Testis (tissue), 3 donors: ENCODE results near the gene MAP1LC3B. TPM values are rescaled to one million over a fixed set of nuclear protein-coding genes. Genes with fewer than 3 reads are reported as not detected.

Experiments used
- DNase-seq: peaks from one replicate; pipeline ENCODE4 v3.0.0-alpha.2; 2019
- H3K27ac ChIP-seq, 2 donors: fragments of 200-600 bp; sonication (generic); one replicate each; pipeline ENCODE4 v1.5.1; 2019
- H3K27me3 ChIP-seq: fragments of 200-600 bp; sonication (generic); one replicate; pipeline ENCODE4 v1.5.1; 2019
- H3K36me3 ChIP-seq: fragments of 200-600 bp; sonication (generic); one replicate; pipeline ENCODE4 v1.5.1; 2017; ENCODE audit warnings: low read depth; ENCODE audit errors: missing control alignments
- H3K4me1 ChIP-seq: fragments of 200-600 bp; sonication (generic); one replicate; pipeline ENCODE4 v1.5.1; 2019
- H3K4me3 ChIP-seq, 2 donors: fragments of 200-600 bp; sonication (generic); one replicate each; pipeline ENCODE4 v1.5.1; 2017 to 2019
- H3K9me3 ChIP-seq: fragments of 200-600 bp; sonication (generic); one replicate; pipeline ENCODE4 v1.5.1; 2017
- POLR2A ChIP-seq: fragments of 450-650 bp; IDR thresholded peaks from one replicate; pipeline ENCODE4 v1.6.1; 2017; ENCODE audit warnings: antibody characterized with exemption, mild to moderate bottlenecking, moderate library complexity
- WGBS, 2 donors: methylation state at CpG; one replicate each; pipeline ENCODE4 v1.1.5; 2018; 5-methylcytosine and 5-hydroxymethylcytosine counted together
- intact Hi-C: fragments of 100-400 bp; cut with DNase I; formaldehyde crosslinking; loops from one replicate; pipeline ENCODE4 v1.15.1; 2023; ENCODE audit warnings: low total_unique reads
- polyA plus RNA-seq: library from polyadenylated mRNA; stranded (reverse); fragments of 350-450 nt; fragmentation: Illumina TruSeq; extraction: RNeasy Lipid Tissue Mini Kit (QIAGEN cat#74804); gene quantifications from one replicate; pipeline ENCODE4 v1.2.3, GENCODE V29; 2014; ENCODE audit warnings: low read depth, low replicate concordance; ENCODE audit not compliant: insufficient read depth
- total RNA-seq, 2 donors: library from RNA; depleted of rRNA; stranded (reverse); fragments of >200 nt; gene quantifications; one replicate each; pipeline ENCODE4 v1.2.3, GENCODE V29; 2016
- TF ChIP-seq, protein P1 (sequence below), 3 experiments: fragments of 450-650 bp in 2 of 3; fragments of 200-600 bp in 1 of 3; sonication (generic) in 1 of 3; IDR thresholded peaks; one replicate each; pipeline ENCODE4 v1.5.1; 2016 to 2019; ENCODE audit warnings: antibody characterized with exemption in 3 of 3, mild to moderate bottlenecking in 2 of 3, moderate library complexity in 1 of 3

MAP1LC3B gene
- total and polyA plus RNA-seq, 3 donors from 2014 or later = 69.1 to 114 (median 73.1) TPM

DNA sequence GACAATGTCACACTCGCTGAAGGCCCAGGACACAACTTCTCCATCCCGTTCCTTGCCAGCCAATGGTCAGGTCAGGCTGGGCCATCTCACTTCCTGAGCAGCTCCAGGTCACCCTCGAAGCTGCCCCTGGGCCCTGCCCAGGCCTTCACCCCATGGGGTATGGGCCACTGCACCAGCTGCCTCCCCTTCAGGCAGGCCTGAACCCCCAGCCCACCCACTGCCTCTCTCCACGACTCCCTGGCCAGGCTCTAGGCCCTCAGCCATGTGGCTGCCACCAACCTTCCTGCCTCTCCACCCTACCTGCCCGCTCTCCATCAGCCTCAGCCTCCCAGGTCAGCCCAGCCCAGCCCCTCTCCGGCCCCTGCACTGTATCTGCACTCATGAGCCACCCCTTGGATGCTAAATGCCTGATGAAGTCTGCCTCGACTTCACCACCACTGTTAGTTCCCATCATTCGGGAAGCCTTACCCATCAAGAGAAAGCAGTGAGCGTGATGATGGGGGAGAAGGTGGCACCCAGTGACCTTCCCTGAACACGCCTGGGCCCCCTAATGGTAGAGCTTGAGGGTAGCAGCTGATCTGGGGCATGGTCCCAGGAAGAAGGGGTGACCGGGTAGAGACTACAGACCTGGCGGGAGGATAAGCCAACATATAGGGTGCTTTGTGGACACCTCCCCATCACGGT, 44.1 kb upstream of the MAP1LC3B start:
- intact Hi-C loops = no loop called here
- 88 to 94% methylated on average over 13 of the region's 13 CpGs for WGBS, 2 donors

DNA sequence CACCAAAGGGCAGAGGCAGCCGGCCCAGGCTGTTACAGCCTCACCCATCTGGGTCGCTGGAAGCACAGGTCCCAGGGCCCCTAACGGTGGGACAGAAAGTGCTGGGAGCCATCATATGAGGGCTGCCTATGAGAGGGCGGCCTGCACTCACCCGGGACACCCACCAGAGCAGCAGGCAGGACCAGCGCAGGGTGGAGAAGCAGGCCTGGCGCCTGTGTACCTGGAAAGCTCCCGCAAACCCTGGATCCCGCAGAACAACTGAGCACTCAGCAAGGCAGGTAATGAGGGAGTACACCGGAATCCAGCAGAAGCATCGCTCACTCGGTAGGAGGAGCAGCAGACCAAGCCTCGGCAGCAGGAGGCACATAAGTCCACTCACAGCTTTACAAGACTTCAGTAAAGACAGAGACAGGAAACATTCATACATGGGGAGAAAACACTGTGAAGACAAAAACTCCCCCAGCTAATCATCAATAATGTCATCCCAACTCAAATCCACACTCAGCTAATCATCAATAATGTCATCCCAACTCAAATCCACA, 43.4 kb upstream of the MAP1LC3B start:
- no peak for DNase-seq
- WGBS, 2 donors = 94% methylated on average over 10 to 13 of the region's 13 CpGs
- Histone ChIP-seq H3K27me3 (no peaks in the 10 kb centered on the region), H3K27ac (no peak overlapping the region), H3K4me1 (no peaks in the 10 kb centered on the region), H3K9me3 (no peaks in the 10 kb centered on the region), H3K4me3 (no peak overlapping the region), H3K36me3 (no peaks in the 10 kb centered on the region)
- no peak for TF ChIP-seq POLR2A
- TF ChIP-seq, protein P1, sequence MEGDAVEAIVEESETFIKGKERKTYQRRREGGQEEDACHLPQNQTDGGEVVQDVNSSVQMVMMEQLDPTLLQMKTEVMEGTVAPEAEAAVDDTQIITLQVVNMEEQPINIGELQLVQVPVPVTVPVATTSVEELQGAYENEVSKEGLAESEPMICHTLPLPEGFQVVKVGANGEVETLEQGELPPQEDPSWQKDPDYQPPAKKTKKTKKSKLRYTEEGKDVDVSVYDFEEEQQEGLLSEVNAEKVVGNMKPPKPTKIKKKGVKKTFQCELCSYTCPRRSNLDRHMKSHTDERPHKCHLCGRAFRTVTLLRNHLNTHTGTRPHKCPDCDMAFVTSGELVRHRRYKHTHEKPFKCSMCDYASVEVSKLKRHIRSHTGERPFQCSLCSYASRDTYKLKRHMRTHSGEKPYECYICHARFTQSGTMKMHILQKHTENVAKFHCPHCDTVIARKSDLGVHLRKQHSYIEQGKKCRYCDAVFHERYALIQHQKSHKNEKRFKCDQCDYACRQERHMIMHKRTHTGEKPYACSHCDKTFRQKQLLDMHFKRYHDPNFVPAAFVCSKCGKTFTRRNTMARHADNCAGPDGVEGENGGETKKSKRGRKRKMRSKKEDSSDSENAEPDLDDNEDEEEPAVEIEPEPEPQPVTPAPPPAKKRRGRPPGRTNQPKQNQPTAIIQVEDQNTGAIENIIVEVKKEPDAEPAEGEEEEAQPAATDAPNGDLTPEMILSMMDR (IDR thresholded peaks at IDR 0.05) = no peak
- intact Hi-C loops = no loop called here

More for the DNA sequence above, 44.1 kb upstream of the MAP1LC3B start:
- no peak for DNase-seq
- H3K4me1 ChIP-seq = no peaks in the 10 kb centered on the region
- TF ChIP-seq, protein P1 (IDR thresholded peaks at IDR 0.05) = no peak
- no peak for TF ChIP-seq POLR2A
- H3K9me3 ChIP-seq = no peaks in the 10 kb centered on the region
- no peaks in the 10 kb centered on the region for H3K27me3 ChIP-seq
- no peaks in the 10 kb centered on the region for H3K36me3 ChIP-seq
- no peak overlapping the region for H3K4me3 ChIP-seq
- H3K27ac ChIP-seq = no peak overlapping the region

DNA sequence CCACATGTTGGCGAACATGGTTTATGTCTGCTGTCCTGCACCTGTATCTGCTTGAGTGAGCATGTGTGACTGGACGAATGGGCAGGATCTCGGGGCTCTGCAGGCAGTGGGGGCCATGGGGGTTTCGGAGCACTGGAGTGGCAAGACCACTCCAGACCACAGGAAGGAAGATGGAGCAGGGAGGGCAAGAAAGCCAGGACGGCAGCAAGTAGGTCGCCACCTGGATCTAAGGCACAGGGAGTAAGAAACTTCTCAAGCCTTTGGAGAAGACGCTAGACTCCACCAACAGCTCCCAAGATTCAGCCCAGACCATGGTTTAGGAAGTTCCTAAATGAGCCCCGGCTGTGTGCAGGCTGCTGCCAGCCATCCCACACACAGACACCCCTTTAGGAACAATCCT, 42.1 kb upstream of the MAP1LC3B start:
- Histone ChIP-seq H3K4me3 (no peak overlapping the region), H3K27me3 (no peaks in the 10 kb centered on the region), H3K36me3 (no peaks in the 10 kb centered on the region), H3K4me1 (no peaks in the 10 kb centered on the region), H3K9me3 (no peaks in the 10 kb centered on the region), H3K27ac (no peak overlapping the region)
- no peak for DNase-seq
- 87 to 90% methylated on average over 8 of the region's 8 CpGs for WGBS, 2 donors
- TF ChIP-seq, protein P1 (IDR thresholded peaks at IDR 0.05) = no peak
- no peak for TF ChIP-seq POLR2A
- intact Hi-C loops = no loop called here

DNA sequence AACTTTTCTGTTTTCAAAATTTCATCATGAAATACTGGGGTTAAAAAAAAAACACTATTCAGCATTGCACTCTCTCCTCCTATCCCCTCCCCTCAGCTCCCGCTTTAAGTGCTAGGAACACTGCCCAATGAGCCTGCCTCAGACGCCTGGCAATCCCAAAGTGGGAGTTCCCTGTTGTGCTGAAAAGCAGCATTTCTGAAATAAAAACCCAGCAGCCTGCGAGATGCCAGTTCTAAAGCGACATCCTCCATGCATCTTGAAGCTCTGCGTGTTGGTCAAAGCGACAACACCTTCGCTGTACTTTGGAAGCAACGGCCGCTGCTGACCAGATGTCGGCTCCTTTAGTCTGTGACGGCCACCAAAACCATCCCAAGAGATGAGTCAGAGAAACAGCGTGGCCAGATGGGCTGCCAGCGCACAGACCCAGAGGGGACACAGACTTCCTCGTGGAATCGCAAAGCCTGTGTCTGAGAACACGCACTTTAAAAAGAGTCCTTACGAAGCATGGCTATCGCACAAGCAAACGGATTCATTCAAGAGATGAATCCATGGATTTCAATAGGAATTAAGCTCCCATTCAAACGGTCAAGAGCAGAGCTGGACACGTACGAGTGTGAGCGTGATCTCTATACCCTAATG, 41.3 kb upstream of the MAP1LC3B start:
- H3K27ac ChIP-seq = no peak overlapping the region
- H3K36me3 ChIP-seq = no peaks in the 10 kb centered on the region
- WGBS, 2 donors = 68 to 73% methylated on average over 19 to 23 of the region's 23 CpGs

More for the DNA sequence above, 41.3 kb upstream of the MAP1LC3B start:
- intact Hi-C loops = no loop called here
- Histone ChIP-seq H3K4me3 (no peak overlapping the region), H3K9me3 (no peaks in the 10 kb centered on the region), H3K4me1 (no peaks in the 10 kb centered on the region), H3K27me3 (no peaks in the 10 kb centered on the region)
- TF ChIP-seq, protein P1 (IDR thresholded peaks at IDR 0.05) = no peak
- no peak for TF ChIP-seq POLR2A
- peak; percentile 38 for DNase-seq
